Mononuclear cell (primary cell): ENCODE results near the gene PRPF40A. TPM values are rescaled to one million over a fixed set of nuclear protein-coding genes. Genes with fewer than 3 reads are reported as not detected.

Experiments
- H3K27me3 ChIP-seq: 2 replicates; pipeline ENCODE4 v1.6.0; 2011; ENCODE audit warnings: low read length, control low read depth; ENCODE audit not compliant: insufficient read depth
- H3K4me1 ChIP-seq: 2 replicates; pipeline ENCODE4 v1.5.1; 2011; ENCODE audit warnings: mild to moderate bottlenecking, low read length, control low read depth; ENCODE audit not compliant: insufficient read depth
- H3K4me3 ChIP-seq: 2 replicates; pipeline ENCODE4 v1.5.1; 2011; ENCODE audit warnings: mild to moderate bottlenecking, low read length, moderate library complexity
- H3K9me3 ChIP-seq: 2 replicates; pipeline ENCODE4 v1.5.1; 2011; ENCODE audit warnings: low read depth, mild to moderate bottlenecking, control low read depth, low read length
- total RNA-seq: library from RNA; depleted of rRNA; stranded (reverse); fragments of >200 nt; gene quantifications from one replicate; pipeline ENCODE4 v1.2.3, GENCODE V29; 2012

The PRPF40A gene
- total RNA-seq, 1 donor, result 230 TPM

GRCh38 chr2:152694161-152694661 lies 23.1 kb downstream of the PRPF40A start:
- no peaks in the 10 kb centered on the region for H3K27me3 ChIP-seq
- H3K9me3 ChIP-seq, result no peaks in the 10 kb centered on the region
- H3K4me1 ChIP-seq, result peaks cover 4% of the 10 kb centered on the region
- no peak overlapping the region for H3K4me3 ChIP-seq

- Histone ChIP-seq H3K27me3 (no peaks in the 10 kb centered on the region), H3K9me3 (no peaks in the 10 kb centered on the region), H3K4me1 (peaks cover 4% of the 10 kb centered on the region), H3K4me3 (no peak overlapping the region)
Measured at GRCh38 chr2:152693033-152693432, 24.2 kb downstream of the PRPF40A start.

GRCh38 chr2:152686321-152686720 lies 30.9 kb downstream of the PRPF40A start:
- Histone ChIP-seq H3K9me3 (no peaks in the 10 kb centered on the region), H3K4me1 (no peaks in the 10 kb centered on the region), H3K4me3 (no peak overlapping the region), H3K27me3 (no peaks in the 10 kb centered on the region)

- Histone ChIP-seq H3K4me1 (no peaks in the 10 kb centered on the region), H3K27me3 (no peaks in the 10 kb centered on the region), H3K9me3 (no peaks in the 10 kb centered on the region), H3K4me3 (no peak overlapping the region)
Measured at GRCh38 chr2:152683400-152683799, 33.9 kb downstream of the PRPF40A start.

- Histone ChIP-seq H3K4me1 (no peaks in the 10 kb centered on the region), H3K4me3 (no peak overlapping the region), H3K27me3 (no peaks in the 10 kb centered on the region), H3K9me3 (no peaks in the 10 kb centered on the region)
Measured at GRCh38 chr2:152682663-152683062, 34.6 kb downstream of the PRPF40A start.

- Histone ChIP-seq H3K9me3 (no peaks in the 10 kb centered on the region), H3K4me3 (no peak overlapping the region), H3K27me3 (no peaks in the 10 kb centered on the region), H3K4me1 (no peaks in the 10 kb centered on the region)
Measured at GRCh38 chr2:152678808-152679207, 38.5 kb downstream of the PRPF40A start.

- H3K27me3 ChIP-seq, result no peaks in the 10 kb centered on the region
- H3K9me3 ChIP-seq, result no peaks in the 10 kb centered on the region
- no peaks in the 10 kb centered on the region for H3K4me1 ChIP-seq
- H3K4me3 ChIP-seq, result no peak overlapping the region
Measured at GRCh38 chr2:152676461-152676860, 40.8 kb downstream of the PRPF40A start.

GRCh38 chr2:152674334-152674733 lies 42.9 kb downstream of the PRPF40A start:
- H3K9me3 ChIP-seq, result no peaks in the 10 kb centered on the region
- no peaks in the 10 kb centered on the region for H3K4me1 ChIP-seq
- H3K4me3 ChIP-seq, result no peak overlapping the region
- no peaks in the 10 kb centered on the region for H3K27me3 ChIP-seq

GRCh38 chr2:152664725-152665124 lies 52.5 kb downstream of the PRPF40A start:
- Histone ChIP-seq H3K9me3 (no peaks in the 10 kb centered on the region), H3K4me3 (no peak overlapping the region), H3K4me1 (no peaks in the 10 kb centered on the region), H3K27me3 (no peaks in the 10 kb centered on the region)

- H3K4me1 ChIP-seq, result no peaks in the 10 kb centered on the region
- H3K9me3 ChIP-seq, result no peaks in the 10 kb centered on the region
- no peak overlapping the region for H3K4me3 ChIP-seq
- no peaks in the 10 kb centered on the region for H3K27me3 ChIP-seq
Measured at GRCh38 chr2:152661076-152661475, 56.2 kb downstream of the PRPF40A start.

GRCh38 chr2:152658221-152658620 lies 59.0 kb downstream of the PRPF40A start:
- H3K4me1 ChIP-seq, result no peaks in the 10 kb centered on the region
- H3K9me3 ChIP-seq, result no peaks in the 10 kb centered on the region
- H3K4me3 ChIP-seq, result no peak overlapping the region
- H3K27me3 ChIP-seq, result no peaks in the 10 kb centered on the region

GRCh38 chr2:152657043-152657442 lies 60.2 kb downstream of the PRPF40A start:
- H3K9me3 ChIP-seq, result no peaks in the 10 kb centered on the region
- no peaks in the 10 kb centered on the region for H3K4me1 ChIP-seq
- no peak overlapping the region for H3K4me3 ChIP-seq
- no peaks in the 10 kb centered on the region for H3K27me3 ChIP-seq

GRCh38 chr2:152655880-152656279 lies 61.4 kb downstream of the PRPF40A start:
- Histone ChIP-seq H3K27me3 (no peaks in the 10 kb centered on the region), H3K9me3 (no peaks in the 10 kb centered on the region), H3K4me1 (no peaks in the 10 kb centered on the region), H3K4me3 (no peak overlapping the region)

GRCh38 chr2:152651834-152652233 lies 65.4 kb downstream of the PRPF40A start:
- Histone ChIP-seq H3K27me3 (no peaks in the 10 kb centered on the region), H3K4me1 (no peaks in the 10 kb centered on the region), H3K9me3 (no peaks in the 10 kb centered on the region)

GRCh38 chr2:152650768-152651371 lies 66.4 kb downstream of the PRPF40A start:
- no peaks in the 10 kb centered on the region for H3K9me3 ChIP-seq
- no peaks in the 10 kb centered on the region for H3K27me3 ChIP-seq
- no peak overlapping the region for H3K4me3 ChIP-seq
- no peaks in the 10 kb centered on the region for H3K4me1 ChIP-seq

More at GRCh38 chr2:152651834-152652233, 65.4 kb downstream of the PRPF40A start:
- H3K4me3 ChIP-seq, result no peak overlapping the region

GRCh38 chr2:152649997-152650396 lies 67.3 kb downstream of the PRPF40A start:
- no peaks in the 10 kb centered on the region for H3K4me1 ChIP-seq
- H3K4me3 ChIP-seq, result no peak overlapping the region
- no peaks in the 10 kb centered on the region for H3K27me3 ChIP-seq
- no peaks in the 10 kb centered on the region for H3K9me3 ChIP-seq
